IPS-NIHi11 (cell line): Measurements from ENCODE around the gene RIT2.

Experiments used
- DNase-seq: peaks from one replicate; pipeline ENCODE4 v3.0.0; 2012; ENCODE audit warnings: mixed read lengths, low spot score

RIT2 gene

DNA sequence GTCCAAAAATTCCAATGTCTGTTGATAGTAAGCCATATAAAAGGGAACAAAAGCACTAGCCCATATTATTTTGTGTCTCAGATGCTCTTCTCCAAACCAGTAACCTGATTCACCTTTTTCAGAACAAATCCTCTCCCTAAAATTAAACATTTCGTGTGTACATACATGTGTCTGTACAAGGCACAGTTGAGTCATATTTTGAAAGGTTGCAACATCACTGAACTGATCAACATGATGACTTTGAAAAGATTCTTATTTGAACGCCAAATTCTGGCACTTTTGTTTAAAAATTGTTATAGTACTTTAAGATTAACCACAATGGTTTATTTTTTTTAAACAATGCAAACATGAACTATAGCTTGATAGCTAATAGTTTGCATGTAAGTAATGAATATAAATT is 102.5 kb downstream of the RIT2 start:
- no peak for DNase-seq

DNA sequence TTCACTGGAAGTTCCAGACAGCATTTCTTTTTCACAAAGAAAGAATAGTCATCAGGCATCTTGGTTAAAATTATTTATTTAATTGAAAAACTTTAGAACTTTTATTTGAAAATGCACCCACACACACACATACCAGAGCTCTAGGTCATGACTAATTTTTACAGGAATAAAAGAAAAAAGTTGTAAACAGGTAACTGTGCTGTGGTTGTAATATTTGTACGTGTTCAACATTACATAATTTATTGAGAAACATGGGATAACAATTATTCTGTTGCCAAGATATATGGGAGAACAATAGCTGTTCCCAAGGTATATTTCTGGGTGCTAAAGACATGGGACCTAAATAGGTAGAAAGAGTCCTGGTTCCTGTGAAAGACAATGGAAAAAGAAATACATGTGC is 104.9 kb downstream of the RIT2 start:
- no peak for DNase-seq

DNA sequence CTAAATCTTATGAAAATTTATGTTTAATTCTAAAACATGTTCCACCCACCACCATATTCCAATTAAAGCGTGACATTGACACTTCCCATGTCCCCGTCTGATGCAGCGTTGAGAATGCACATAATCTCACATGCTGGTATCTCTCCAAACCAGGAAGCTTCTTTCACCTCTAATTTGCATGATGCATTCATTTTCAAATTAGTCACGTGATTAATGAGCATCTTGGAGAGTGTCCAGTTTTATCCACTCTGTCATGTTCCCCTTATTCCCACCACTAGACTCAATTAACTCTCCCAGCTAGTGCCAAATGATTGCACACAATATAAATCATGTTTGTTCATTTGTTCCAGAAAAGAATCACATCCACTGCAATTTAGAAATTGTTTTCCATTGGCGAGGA is 105.8 kb downstream of the RIT2 start:
- DNase-seq, result no peak

DNA sequence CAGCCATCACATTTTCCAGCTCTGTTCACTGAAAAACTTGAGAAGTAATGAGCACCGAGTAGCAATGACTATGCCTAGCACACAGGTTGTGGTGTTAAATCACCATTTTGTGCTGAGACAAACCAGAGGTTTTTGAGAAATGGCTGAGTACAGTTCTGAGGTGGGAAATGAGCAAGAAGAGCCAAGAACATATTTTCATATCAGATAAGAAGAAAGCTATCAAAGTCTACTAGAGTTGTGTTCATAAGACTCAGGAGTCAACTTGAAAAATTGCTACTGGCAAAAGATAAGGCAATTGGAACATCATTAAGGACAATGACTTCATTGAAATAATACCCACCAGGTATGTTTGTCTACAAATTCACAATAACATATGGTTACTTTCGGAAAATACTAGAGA is 108.1 kb downstream of the RIT2 start:
- no peak for DNase-seq

DNA sequence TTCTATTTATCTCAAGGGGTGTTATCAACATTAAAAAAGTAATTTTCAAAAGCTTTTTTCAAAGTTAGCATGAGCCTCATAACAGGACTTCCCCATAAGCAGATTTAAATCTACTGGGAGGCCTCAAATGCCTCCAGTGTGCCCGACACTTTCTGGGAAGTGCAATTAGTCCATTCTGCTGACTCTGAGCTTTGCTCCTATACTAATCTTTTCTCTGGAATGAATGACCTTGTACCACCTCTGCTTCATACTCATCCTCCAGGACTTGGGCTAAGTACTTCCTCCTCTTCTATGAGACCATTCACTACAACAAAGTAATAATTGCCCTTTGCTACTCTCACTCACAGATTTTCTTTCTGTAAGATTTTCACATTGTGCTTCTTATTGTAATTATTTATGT is 111.1 kb downstream of the RIT2 start:
- no peak for DNase-seq

DNA sequence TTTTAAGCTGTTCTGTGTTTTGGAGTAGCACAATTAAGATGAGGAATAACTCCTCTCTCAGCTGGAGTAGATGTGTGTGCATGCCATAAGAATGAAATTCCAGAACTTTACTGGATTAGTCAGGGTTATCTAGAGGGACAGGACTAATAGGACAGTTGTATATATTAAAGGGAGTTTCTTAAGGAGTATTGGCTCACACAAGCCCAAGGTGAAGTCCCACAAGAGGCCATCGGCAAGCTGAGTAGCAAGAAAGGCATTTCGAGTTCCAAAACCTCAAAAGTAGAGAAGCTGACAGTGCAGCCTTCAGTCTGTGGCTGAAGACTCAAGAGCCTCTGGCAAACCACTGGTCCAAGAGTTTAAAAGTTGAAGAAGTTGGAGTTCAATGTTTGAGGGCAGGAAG is 113.7 kb downstream of the RIT2 start:
- no peak for DNase-seq

DNA sequence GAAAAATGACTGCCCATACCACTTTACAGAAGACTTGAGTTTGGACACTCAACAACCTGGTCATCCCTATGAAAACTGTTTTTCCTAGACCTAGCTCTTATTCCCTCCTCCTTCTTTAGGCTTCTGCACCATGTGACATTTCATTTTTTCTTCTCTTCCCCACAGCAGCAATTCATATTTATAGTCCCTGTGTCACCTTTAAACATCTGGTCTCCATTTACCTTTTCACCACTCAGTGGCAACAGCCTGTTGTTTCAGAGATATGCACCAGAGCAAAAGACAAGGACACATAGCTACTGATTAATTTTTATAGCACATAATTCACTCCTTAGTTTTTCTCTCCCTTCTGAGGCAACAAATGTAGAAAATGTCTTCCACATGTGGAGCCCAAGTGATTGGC is 118.7 kb downstream of the RIT2 start:
- no peak for DNase-seq

DNA sequence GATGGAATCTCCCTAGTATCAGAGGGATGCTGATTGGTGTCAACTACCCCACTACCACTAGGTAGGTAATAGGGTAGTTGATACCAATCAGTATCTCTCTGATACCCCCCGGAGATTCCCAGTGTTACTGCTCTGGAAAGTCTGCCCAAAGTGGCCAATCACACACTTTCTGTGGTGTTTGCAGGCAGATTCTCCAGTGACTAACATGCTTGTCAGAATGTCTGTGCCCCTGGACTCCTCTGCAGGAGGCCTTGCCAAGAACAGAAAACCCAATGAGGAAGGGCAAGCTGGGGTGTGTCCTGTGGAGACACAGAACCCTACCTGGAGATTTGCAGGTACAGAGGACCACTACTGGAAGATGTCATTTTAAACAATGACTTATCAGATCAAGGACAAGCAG is 135.1 kb downstream of the RIT2 start:
- DNase-seq, result no peak

DNA sequence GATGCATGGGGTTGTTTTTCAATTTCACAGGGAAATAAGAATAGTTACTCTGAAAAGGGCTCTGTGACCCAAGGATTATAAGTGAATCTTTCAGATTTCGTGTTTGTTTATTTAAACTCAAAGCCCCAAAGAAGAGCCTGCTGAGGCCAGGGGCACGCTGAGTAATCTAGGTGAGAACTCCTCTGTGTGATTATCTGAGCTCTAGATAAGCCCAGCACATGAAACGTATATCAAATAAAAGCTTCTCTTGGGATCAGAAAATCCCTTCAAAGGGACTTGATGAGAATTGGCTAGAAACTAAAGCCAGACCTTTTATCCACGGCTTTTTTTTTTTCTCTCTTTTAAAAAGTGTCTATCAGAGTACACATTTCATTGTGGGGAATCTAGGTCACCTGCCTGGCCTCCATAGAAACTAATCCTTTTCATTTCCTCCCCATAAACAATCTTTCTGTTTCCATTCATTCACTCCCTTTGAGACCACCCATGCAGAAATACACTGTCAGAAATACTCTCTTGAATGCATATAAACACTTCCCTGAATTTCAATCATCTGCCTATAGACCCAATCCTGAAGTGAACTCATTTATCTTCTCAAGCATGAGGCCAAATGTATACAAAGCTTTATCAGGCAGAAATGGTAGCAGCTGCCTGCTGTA is 137.4 kb downstream of the RIT2 start:
- DNase-seq, result no peak

DNA sequence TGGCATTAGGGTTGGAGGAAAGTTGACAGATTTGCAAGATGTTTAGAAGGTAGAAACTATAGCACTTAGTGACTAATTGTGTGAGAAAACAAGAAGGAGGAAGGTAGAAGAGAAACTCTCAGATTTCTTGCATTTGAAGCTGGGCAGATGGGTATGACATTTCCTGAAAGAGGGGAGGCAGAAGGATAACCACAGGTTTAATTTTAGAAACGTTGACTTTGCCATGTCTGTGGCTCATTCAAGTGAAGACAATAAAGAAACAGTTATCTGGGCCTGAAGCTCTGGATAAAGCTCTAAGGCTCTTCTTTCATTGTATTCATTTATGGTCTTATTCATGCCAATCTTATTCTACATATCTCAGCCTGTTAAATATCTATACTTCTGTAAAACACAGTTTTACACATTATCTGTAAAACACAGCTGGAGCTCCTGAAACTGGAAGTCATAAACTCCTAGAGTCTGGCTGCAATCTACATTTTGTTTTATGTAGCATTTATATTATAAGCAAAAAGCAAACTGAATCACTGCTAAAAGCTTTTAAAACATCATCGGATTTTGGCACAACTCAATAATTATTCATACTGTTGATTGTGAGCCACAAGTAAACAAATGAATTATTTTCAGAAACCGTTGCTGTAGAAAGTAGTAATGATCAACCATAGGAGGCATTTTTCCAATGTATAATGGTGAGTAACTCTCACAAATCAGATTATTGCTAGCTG is 138.5 kb downstream of the RIT2 start:
- no peak for DNase-seq

DNA sequence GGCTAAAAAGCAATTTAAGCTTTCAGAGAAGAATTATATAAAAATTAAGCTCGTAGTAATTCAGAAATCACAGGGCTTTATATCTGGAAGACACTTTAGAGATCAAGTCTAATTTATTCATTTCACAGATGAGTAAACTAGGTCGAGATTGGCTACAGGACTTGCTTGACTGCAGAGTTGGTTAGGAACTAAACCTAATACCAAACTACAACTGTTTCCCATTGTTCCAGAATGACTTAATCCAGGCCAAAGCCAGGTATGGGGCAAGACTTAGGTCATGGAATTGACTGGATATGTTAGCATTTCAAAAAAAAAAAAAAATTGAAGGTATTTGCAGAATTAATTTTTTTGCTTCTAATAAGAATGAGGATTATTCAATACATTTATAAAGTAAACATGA is 146.1 kb downstream of the RIT2 start:
- no peak for DNase-seq

DNA sequence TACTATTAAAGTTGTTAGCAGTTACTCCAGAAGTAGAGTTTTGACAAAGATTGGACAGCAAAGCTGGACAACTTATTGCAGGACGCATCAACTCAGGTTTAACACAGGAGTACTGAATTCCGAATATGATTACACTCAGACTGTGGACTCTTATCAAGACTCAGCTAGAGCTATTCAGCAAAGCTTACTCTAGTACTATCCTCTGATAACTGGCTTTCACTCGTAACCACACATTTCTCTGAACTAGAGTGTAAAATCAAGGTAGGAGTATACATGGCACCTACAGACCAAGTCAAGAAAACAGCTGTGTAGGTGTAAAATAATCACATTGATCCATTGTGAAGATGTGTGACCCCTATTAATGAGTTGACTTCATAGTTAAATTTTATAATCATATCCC is 154.2 kb downstream of the RIT2 start:
- no peak for DNase-seq

DNA sequence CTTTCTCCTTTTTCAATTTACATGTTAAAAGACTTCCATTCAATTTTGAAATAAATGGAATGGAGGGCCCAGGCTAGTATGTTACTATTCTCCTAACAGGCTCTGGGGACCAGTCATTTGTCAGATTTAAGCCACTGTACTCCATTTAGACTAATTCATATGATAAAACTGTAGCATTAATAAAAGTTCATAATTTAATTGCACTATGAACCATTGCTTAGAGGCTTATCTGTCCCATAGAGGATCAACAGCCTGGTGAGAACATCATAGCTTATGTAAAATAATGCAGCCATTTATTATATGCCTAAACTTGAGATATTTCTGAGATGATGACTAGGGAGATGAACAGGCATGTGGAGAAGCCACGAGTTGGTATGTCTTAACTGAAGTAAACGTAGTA is 156.0 kb downstream of the RIT2 start:
- no peak for DNase-seq

DNA sequence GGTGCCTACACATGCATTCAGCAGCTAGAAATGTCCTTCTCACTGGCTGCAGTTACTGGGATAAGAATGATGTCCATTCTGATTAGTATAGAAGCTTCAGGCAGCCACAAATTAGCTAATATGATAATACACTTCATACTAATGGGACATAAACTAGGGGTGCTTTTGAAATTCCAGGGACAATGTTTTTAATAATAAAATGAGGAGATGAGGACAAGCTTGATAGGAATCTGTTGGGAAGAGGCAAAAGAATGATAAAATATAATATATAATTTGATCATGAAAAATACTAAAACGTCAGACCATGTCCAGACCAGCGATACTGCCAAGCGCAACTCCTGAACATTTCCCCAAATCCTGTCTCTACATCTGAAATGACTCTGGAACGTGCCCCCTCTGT is 157.1 kb downstream of the RIT2 start:
- no peak for DNase-seq

DNA sequence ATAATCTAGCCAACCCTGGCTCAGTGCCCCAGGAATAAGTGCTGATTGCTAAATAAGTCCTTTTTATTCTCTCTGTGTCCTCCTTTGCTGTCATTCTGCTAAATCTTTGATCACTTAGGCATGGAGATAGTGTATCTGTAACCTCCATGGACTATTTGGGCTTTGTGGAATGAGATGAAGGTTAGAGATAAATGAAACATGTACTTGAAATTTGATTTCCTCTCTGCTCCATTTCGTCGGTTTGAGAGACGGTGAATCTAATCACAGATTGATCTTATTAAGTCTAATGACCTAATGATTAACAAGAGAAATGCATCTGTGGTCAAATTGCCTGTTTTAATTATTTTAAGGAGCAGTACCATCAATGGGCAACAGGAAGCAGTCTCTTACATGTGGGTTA is 159.2 kb downstream of the RIT2 start:
- no peak for DNase-seq

DNA sequence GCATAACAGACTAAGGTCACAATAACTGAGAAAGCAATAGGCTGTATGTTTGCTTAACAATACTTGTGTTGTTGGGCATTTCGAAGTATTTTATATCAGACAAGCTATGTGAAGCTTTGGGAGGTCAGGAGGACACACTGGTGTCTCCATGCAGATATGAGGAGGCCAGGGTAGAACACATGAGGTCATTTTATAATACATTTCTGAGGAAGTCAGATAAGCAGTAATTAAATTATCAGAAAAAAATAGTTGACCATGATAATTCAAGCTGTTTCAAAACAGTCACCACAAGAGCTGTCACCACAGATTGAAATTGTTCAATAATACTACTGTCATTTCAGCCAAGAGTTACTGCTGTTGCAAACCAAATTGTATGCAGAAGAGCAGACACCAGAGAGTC is 160.6 kb downstream of the RIT2 start:
- DNase-seq, result no peak

DNA sequence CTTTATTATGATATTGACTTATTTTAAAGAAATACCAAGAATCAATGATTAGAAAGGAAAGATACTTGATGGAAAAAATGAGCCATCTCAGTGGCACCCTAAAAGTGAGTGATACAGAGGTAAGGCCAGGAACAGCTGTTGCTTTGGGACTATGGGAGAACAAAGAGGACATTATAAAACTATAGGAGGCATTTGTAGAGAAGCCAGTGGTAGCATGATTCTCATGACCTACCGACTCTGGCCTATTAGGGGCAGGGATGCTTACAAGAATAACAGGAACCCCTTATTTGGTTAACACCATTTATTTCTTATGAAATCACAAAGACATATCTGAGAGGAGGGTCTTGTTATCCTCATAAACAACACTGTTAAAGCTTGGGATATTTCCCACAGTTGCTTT is 162.2 kb downstream of the RIT2 start:
- no peak for DNase-seq

DNA sequence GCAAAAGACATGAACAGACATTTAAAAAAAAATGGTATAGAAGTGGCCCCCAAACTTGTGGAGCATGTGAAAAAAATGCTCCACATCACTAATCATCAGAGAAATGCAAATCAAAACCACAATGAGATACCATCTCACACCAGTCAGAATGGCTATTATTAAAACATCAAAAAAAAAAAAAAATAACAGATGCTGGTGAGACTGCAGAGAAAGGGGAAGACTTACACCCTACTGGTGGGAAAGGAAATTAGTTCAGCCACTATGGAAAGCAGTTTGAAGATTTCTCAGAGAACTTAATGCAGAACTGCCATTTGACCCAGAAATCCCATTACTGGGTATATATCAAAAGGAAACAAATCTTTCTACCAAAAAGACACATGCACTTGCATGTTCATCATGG is 164.8 kb downstream of the RIT2 start:
- DNase-seq, result no peak

DNA sequence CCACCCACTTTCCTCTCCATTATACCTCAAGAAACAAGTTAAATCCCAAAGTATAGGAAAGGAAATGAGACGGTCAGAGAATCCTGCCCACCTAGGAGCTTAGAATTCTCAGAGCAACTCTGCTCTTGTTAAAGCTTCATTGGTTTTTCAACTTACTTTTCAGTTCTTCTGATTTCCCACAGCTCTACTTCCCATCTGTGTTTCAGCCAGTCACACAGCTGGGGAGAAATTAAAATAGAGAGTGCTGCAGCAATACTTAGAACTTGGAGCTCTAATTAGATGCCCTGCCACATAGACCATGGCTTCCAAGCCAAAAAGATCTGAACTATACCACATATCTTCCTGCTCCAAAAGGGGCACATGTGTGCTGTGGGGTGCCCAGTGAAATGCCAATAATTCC is 166.7 kb downstream of the RIT2 start:
- no peak for DNase-seq

DNA sequence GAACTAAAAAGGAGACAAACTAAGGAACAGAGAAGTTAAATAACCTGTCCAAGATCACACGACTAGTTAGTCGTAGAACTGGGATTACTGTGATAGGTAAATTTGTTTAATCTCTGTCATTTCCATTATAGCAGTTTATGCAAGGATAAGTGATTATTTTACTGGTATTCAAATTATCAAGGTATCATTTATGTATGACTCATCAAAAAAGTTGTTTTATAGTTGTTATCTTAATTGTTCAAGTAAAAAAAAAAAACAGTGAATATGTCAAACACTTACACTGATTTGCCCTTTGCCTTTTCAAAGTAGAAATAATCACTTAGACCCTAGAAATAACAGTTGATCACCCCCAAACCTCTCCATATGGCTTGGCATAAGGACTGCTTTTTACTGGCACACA is 173.6 kb downstream of the RIT2 start:
- no peak for DNase-seq

DNA sequence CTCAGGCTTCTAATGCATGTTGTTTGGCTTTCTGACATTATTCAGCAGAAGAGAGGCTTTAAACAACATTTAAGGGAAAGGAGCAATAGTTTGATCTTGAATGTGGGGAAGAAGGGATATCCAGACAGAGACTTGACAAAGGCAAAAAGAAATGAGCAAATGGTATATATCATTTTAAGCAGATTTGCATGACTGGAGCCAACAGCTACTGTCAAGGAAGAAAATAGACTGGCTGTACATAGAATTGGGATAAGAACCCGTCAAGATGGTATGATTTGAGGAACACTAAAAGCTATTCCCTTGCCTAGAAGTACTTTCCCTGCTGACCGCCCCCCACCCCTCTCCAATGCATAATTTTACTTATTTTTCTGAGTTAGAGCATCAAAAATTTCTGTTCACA is 174.5 kb downstream of the RIT2 start:
- no peak for DNase-seq

DNA sequence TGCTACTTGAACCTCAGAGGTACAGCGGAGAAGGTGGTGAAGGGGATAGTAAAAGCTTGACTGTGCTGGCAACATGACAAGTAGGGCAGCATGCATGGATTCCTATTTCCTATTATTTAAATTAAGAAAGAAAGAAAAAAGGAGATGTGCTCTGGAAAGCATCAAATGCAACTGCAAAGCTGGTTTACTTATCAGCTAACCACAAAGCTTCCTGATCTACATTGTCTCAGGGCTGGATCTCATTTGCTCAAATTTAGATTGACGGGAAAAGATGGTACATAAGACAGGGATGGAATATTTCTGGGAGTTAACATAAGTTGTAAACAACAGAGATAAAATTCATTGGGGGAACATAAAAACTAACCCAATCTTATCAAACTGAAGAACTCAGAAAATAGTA is 178.0 kb downstream of the RIT2 start:
- DNase-seq, result no peak

DNA sequence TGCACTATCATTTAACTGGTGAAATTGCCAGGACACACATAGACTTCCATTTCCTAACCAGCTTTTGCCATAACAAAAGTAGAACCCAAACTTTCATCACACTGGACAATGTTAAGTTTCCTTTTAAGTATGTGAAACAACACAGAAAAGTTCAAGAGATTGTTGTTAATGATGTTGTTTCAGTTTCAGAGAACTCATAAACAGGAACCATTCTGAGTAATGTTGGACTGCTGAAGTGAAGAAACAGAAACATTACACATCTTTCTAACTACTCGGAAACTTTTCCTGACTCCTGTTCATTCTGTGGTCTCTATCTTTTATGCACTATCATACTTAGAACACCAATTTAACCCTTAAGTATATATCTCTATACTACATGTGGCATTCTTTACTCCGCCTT is 179.2 kb downstream of the RIT2 start:
- no peak for DNase-seq

DNA sequence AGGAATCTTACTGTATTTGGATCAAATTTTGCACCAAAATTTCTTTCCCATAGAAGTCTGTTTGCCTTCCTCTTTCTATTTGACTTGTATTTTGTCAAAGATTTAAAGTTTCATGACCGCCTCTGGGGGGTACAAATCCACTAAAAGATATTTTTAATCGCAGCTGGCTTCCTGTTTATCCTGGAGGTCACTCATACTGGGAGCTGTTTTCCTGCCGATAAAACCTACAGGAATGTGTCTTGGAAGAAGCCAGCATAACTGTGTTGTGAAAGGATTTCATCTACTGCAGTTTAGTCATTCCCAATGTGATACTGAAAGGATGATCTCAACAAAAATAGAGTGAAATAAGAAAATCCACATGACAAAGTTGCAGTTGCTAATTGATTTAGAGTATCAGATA is 184.0 kb downstream of the RIT2 start:
- DNase-seq, result no peak
